HL-60 (cell line): ENCODE measurements around the gene SIGLEC7.

Experiments used
- DNase-seq, 2 experiments: peaks; one replicate each; pipeline ENCODE4 v3.0.0-alpha.2; 2010 to 2020; ENCODE audit warnings: low read depth in 1 of 2, low spot score in 1 of 2
- H3K27ac ChIP-seq: fragments of 250-450 bp; sonication (Bioruptor Pico); replicated peaks from 2 replicates; pipeline ENCODE4 v1.5.1; 2020; ENCODE audit warnings: mild to moderate bottlenecking, moderate library complexity
- H3K27me3 ChIP-seq: fragments of 250-450 bp; sonication (Bioruptor Pico); 2 replicates; pipeline ENCODE4 v1.5.1; 2021; ENCODE audit warnings: mild to moderate bottlenecking, moderate library complexity; ENCODE audit not compliant: insufficient read depth, poor library complexity, severe bottlenecking
- H3K4me3 ChIP-seq: replicated peaks from 2 replicates; pipeline ENCODE4 v1.5.1; 2011; ENCODE audit warnings: mild to moderate bottlenecking, control low read depth, low read length; ENCODE audit not compliant: insufficient read depth
- GABPA ChIP-seq: IDR thresholded peaks from 2 replicates; pipeline ENCODE4 v1.6.1; 2012; ENCODE audit warnings: low read depth
- POLR2AphosphoS5 ChIP-seq: IDR thresholded peaks from 2 replicates; pipeline ENCODE4 v1.6.1; 2012; ENCODE audit warnings: low read depth
- SPI1 ChIP-seq: IDR thresholded peaks from 2 replicates; pipeline ENCODE4 v1.6.1; 2012; ENCODE audit warnings: low read depth, mild to moderate bottlenecking, borderline replicate concordance
- TF ChIP-seq, protein P1 (sequence below): IDR thresholded peaks from one replicate; pipeline ENCODE4 v1.5.1; 2011; ENCODE audit warnings: low read length, control low read depth, inconsistent platforms; ENCODE audit not compliant: insufficient read depth
- TF ChIP-seq, protein P2 (sequence below): IDR thresholded peaks from 2 replicates; pipeline ENCODE4 v1.6.1; 2012; ENCODE audit warnings: low read depth; ENCODE audit not compliant: insufficient replicate concordance

The SIGLEC7 gene

DNA sequence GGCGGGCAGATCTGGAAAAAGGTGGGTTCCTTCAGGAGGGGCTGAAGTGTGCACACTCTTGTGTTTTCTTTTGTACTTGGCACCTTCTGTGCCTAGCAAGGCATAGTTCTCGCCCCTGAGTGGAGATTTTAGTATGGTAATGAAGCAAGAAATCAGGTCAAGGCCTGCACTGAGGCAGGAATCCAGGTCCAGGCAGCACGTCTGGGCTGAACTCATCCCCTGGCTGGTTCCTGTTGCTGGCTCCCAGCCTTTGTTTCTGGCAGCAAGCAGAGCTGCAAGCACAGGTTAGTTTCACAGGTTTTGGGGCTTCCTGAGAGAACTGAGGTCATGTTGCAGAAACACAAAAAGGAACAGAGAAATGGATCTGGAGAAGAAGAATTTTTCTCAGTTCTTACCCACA lies 21.2 kb downstream of the SIGLEC7 start:
- DNase-seq, result no peak
- no peaks in the 10 kb centered on the region for H3K27me3 ChIP-seq
- no peak overlapping the region for H3K27ac ChIP-seq
- H3K4me3 ChIP-seq, result no peak overlapping the region
- no peak for TF ChIP-seq GABPA
- no peak for TF ChIP-seq POLR2AphosphoS5
- TF ChIP-seq, protein P1, sequence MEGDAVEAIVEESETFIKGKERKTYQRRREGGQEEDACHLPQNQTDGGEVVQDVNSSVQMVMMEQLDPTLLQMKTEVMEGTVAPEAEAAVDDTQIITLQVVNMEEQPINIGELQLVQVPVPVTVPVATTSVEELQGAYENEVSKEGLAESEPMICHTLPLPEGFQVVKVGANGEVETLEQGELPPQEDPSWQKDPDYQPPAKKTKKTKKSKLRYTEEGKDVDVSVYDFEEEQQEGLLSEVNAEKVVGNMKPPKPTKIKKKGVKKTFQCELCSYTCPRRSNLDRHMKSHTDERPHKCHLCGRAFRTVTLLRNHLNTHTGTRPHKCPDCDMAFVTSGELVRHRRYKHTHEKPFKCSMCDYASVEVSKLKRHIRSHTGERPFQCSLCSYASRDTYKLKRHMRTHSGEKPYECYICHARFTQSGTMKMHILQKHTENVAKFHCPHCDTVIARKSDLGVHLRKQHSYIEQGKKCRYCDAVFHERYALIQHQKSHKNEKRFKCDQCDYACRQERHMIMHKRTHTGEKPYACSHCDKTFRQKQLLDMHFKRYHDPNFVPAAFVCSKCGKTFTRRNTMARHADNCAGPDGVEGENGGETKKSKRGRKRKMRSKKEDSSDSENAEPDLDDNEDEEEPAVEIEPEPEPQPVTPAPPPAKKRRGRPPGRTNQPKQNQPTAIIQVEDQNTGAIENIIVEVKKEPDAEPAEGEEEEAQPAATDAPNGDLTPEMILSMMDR, result no peak
- no peak for TF ChIP-seq SPI1
- TF ChIP-seq, protein P2, sequence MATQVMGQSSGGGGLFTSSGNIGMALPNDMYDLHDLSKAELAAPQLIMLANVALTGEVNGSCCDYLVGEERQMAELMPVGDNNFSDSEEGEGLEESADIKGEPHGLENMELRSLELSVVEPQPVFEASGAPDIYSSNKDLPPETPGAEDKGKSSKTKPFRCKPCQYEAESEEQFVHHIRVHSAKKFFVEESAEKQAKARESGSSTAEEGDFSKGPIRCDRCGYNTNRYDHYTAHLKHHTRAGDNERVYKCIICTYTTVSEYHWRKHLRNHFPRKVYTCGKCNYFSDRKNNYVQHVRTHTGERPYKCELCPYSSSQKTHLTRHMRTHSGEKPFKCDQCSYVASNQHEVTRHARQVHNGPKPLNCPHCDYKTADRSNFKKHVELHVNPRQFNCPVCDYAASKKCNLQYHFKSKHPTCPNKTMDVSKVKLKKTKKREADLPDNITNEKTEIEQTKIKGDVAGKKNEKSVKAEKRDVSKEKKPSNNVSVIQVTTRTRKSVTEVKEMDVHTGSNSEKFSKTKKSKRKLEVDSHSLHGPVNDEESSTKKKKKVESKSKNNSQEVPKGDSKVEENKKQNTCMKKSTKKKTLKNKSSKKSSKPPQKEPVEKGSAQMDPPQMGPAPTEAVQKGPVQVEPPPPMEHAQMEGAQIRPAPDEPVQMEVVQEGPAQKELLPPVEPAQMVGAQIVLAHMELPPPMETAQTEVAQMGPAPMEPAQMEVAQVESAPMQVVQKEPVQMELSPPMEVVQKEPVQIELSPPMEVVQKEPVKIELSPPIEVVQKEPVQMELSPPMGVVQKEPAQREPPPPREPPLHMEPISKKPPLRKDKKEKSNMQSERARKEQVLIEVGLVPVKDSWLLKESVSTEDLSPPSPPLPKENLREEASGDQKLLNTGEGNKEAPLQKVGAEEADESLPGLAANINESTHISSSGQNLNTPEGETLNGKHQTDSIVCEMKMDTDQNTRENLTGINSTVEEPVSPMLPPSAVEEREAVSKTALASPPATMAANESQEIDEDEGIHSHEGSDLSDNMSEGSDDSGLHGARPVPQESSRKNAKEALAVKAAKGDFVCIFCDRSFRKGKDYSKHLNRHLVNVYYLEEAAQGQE, result no peak

DNA sequence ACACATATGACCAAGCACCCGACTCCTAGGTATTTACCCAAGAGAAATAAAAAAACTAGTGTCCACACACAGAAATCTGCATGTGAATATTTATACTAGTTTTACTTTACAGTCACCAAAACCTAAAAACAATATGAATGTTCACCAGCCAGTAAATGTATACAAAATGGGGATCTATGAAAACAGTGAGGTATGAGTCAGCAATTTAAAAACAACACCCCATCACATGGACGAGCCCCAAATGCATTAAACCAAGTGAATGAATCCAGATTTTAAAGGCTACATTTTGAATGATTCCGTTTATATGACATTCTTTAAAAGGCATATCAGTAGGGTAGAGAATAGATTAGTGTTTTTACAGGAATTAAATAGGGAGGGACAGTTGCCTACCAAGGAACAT lies 22.1 kb downstream of the SIGLEC7 start:
- no peaks in the 10 kb centered on the region for H3K27me3 ChIP-seq
- H3K4me3 ChIP-seq, result no peak overlapping the region
- H3K27ac ChIP-seq, result no peak overlapping the region
- no peak for TF ChIP-seq POLR2AphosphoS5
- TF ChIP-seq SPI1, result no peak
- no peak for TF ChIP-seq GABPA
- TF ChIP-seq, protein P2, result no peak
- TF ChIP-seq, protein P1, result no peak
- no peak for DNase-seq

DNA sequence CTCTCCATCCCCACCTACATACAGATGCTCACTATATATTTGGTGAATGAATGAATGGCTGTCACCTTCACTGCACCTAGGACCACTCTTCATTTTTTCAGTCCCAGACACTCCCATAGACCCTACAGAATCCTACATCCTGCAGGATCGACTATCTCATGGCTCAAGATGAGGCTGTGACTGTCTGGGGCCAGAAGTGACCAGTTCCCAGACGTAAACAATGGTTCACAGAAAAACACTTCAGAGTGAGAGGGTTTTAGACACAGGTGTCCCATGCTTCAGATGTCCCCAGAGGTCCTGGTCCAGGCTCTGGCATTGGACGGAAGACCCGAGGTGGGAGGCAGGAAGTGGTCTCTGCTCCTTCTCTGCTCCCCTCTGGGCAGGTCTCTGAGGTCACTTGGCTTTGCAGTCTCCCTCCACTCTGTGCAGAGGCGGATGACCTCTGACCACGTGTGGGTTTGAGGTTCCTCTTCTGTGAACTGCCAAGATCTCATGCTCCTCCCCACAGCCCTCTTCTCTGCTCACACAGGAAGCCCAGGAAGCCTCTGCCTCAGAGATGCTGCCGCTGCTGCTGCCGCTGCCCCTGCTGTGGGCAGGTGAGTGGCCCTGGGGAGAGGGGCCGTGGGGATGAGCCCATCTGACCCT lies 24.9 kb downstream of the SIGLEC7 start:
- no peak for TF ChIP-seq GABPA
- peak; percentile 39; the same call in 1 of the 2 replicates for TF ChIP-seq SPI1
- TF ChIP-seq, protein P1, result no peak
- no peak for TF ChIP-seq POLR2AphosphoS5
- peak; percentile 51 to 86 for DNase-seq
- Histone ChIP-seq H3K4me3 (peak overlapping the region; percentile 28), H3K27ac (peak overlapping the region; percentile 19; the same call in 1 of the 2 replicates), H3K27me3 (no peaks in the 10 kb centered on the region)
